ENCODE data around the gene TMEM60. TPM values are rescaled to one million over a fixed set of nuclear protein-coding genes. Genes with fewer than 3 reads are reported as not detected.

TMEM60 gene
- total RNA-seq, 1 donor from 2014 or later = 18.9 TPM

DNA sequence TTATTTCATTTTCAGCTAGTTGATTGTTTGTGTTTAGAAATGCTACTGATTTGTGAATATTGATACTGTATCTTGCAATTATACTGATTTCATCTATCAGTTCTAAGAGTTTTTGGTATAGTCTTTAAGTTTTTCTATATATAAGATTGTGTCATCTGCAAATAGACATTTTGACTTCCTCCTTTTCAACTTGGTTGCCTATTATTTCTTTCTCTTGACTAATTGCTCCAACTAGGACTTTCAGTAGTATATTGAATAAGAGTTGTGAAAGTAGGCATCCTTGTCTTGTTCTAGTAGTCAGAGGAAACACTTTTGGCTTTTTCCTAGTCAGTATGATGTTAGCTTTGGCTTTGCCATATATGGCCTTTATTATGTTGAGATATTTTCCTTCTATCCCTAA lies 20.8 kb upstream of the TMEM60 start:
- TF ChIP-seq, protein P1, sequence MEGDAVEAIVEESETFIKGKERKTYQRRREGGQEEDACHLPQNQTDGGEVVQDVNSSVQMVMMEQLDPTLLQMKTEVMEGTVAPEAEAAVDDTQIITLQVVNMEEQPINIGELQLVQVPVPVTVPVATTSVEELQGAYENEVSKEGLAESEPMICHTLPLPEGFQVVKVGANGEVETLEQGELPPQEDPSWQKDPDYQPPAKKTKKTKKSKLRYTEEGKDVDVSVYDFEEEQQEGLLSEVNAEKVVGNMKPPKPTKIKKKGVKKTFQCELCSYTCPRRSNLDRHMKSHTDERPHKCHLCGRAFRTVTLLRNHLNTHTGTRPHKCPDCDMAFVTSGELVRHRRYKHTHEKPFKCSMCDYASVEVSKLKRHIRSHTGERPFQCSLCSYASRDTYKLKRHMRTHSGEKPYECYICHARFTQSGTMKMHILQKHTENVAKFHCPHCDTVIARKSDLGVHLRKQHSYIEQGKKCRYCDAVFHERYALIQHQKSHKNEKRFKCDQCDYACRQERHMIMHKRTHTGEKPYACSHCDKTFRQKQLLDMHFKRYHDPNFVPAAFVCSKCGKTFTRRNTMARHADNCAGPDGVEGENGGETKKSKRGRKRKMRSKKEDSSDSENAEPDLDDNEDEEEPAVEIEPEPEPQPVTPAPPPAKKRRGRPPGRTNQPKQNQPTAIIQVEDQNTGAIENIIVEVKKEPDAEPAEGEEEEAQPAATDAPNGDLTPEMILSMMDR (IDR thresholded peaks at IDR 0.05; ENCODE audit: partially characterized antibody, unreplicated experiment) = no peak
- Mint-ChIP-seq H3K4me1 (ENCODE audit: low read depth, unreplicated experiment) (peaks cover 2% of the 10 kb centered on the region), H3K9me3 (ENCODE audit: unreplicated experiment) (peaks cover 17% of the 10 kb centered on the region), H3K27me3 (ENCODE audit: unreplicated experiment) (peaks cover 3% of the 10 kb centered on the region), H3K36me3 (ENCODE audit: unreplicated experiment) (peaks cover 37% of the 10 kb centered on the region), H3K4me3 (ENCODE audit: unreplicated experiment) (no peak overlapping the region), H3K27ac (ENCODE audit: unreplicated experiment) (no peak overlapping the region)
- no peak for DNase-seq

DNA sequence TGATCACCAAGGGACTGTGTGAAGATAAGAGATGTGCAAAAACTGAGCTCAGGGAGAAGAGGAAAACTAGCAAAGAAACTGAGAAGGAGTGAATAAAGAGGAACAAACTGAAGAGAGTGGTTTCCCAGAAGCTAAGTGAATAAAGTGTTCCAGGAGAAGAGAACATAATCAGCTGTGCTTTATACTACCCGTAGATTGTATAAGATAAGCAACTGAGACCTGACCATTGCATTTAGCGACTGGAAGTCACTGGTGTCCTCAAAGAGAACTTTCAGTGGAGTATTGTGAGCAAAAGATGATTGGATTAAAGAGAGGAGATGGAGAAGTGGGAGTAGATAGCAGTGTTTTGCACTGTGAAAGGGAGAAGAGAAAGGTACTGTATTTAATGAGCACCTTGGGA lies 14.9 kb upstream of the TMEM60 start:
- no peak for DNase-seq
- Mint-ChIP-seq H3K9me3 (ENCODE audit: unreplicated experiment) (peaks cover under 1% of the 10 kb centered on the region), H3K27me3 (ENCODE audit: unreplicated experiment) (peaks cover 2% of the 10 kb centered on the region), H3K27ac (ENCODE audit: unreplicated experiment) (no peak overlapping the region), H3K4me3 (ENCODE audit: unreplicated experiment) (no peak overlapping the region), H3K4me1 (ENCODE audit: low read depth, unreplicated experiment) (peaks cover 2% of the 10 kb centered on the region), H3K36me3 (ENCODE audit: unreplicated experiment) (peaks cover 13% of the 10 kb centered on the region)
- TF ChIP-seq, protein P1 (IDR thresholded peaks at IDR 0.05; ENCODE audit: partially characterized antibody, unreplicated experiment) = no peak

DNA sequence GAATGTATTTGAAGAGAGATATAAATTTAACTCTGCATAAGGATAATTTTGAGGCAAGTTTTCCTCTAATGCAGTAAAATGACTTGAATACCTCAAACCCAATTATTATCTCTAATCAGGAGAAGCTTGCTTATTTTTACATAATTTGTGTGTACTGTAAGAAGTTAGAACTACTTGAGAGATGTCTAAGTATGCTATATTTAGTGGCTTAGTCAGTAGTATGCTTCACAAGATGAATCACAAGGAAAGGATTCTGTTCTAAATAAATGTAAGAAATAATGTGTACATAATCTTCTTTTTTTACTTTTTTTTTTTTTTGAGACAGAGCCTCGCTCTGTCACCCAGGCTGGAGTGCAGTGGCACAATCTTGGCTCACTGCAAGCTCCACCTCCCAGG lies 14.1 kb upstream of the TMEM60 start:
- no peaks in the 10 kb centered on the region for H3K9me3 Mint-ChIP-seq (ENCODE audit: unreplicated experiment)
- peaks cover 2% of the 10 kb centered on the region for H3K4me1 Mint-ChIP-seq (ENCODE audit: low read depth, unreplicated experiment)
- DNase-seq = no peak
- H3K27me3 Mint-ChIP-seq (ENCODE audit: unreplicated experiment) = peaks cover 2% of the 10 kb centered on the region
- H3K27ac Mint-ChIP-seq (ENCODE audit: unreplicated experiment) = no peak overlapping the region
- H3K4me3 Mint-ChIP-seq (ENCODE audit: unreplicated experiment) = no peak overlapping the region
- TF ChIP-seq, protein P1 (IDR thresholded peaks at IDR 0.05; ENCODE audit: partially characterized antibody, unreplicated experiment) = no peak
- peaks cover 16% of the 10 kb centered on the region for H3K36me3 Mint-ChIP-seq (ENCODE audit: unreplicated experiment)

- H3K27ac Mint-ChIP-seq (ENCODE audit: unreplicated experiment) = no peak overlapping the region
- no peak overlapping the region for H3K4me3 Mint-ChIP-seq (ENCODE audit: unreplicated experiment)
- no peak for DNase-seq
- H3K9me3 Mint-ChIP-seq (ENCODE audit: unreplicated experiment) = no peaks in the 10 kb centered on the region
- TF ChIP-seq, protein P1 (IDR thresholded peaks at IDR 0.05; ENCODE audit: partially characterized antibody, unreplicated experiment) = no peak
- peaks cover 2% of the 10 kb centered on the region for H3K27me3 Mint-ChIP-seq (ENCODE audit: unreplicated experiment)
- H3K36me3 Mint-ChIP-seq (ENCODE audit: unreplicated experiment) = peaks cover 16% of the 10 kb centered on the region
- peaks cover 2% of the 10 kb centered on the region for H3K4me1 Mint-ChIP-seq (ENCODE audit: low read depth, unreplicated experiment)
These were observed 13.5 kb upstream of the TMEM60 start for GRCh38 chr7:77811516-77812289.

DNA sequence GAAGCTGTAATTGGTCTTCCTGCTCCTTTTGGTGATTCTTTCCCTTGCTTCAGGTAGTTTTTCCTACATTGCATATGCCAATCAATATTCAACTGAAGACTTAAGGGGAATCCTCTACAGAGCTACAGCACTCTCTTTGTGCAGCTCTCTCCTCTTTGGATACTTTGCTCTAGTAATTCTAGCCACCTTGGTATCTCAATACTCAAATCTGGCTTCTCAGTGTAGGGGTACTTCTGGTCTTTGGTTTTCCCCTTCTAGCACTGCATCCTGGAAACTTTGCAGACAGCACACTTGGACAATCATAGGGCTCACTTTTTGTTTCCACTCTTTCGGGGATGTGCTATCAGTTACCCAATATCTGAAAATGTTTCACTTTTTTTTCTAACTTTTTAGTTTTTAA lies 10.3 kb upstream of the TMEM60 start:
- Mint-ChIP-seq H3K4me3 (ENCODE audit: unreplicated experiment) (no peak overlapping the region), H3K9me3 (ENCODE audit: unreplicated experiment) (peaks cover 2% of the 10 kb centered on the region), H3K27me3 (ENCODE audit: unreplicated experiment) (peaks cover 2% of the 10 kb centered on the region), H3K27ac (ENCODE audit: unreplicated experiment) (no peak overlapping the region), H3K36me3 (ENCODE audit: unreplicated experiment) (peaks cover 15% of the 10 kb centered on the region), H3K4me1 (ENCODE audit: low read depth, unreplicated experiment) (peaks cover 4% of the 10 kb centered on the region)
- TF ChIP-seq, protein P1 (IDR thresholded peaks at IDR 0.05; ENCODE audit: partially characterized antibody, unreplicated experiment) = no peak
- DNase-seq = no peak

All from glutamatergic neuron (in vitro differentiated cells).